HFFc6 (cell line): ENCODE measurements around the gene HSPB6. TPM values are rescaled to one million over a fixed set of nuclear protein-coding genes. Genes with fewer than 3 reads are reported as not detected.
A peak's percentile ranks its signal among the peaks of the same experiment; 100 is the strongest.
"Not testable (repeated sequence)": the region's sequence is repeated elsewhere in the genome, so short reads cannot be mapped to it uniquely, and the experiment has no call there.

ENCODE experiments used
- DNase-seq: peaks from one replicate; pipeline ENCODE4 v3.0.0-alpha.2; 2018
- H3K27ac Mint-ChIP-seq: 2 replicates; pipeline ENCODE4 v1.8.0; 2020; ENCODE audit warnings: mild to moderate bottlenecking, mixed read lengths
- H3K27me3 Mint-ChIP-seq: 2 replicates; pipeline ENCODE4 v1.8.0; 2021; ENCODE audit warnings: mild to moderate bottlenecking, moderate library complexity, mixed read lengths; ENCODE audit not compliant: insufficient read depth
- H3K36me3 Mint-ChIP-seq: 2 replicates; pipeline ENCODE4 v1.8.0; 2021; ENCODE audit warnings: low read depth, mixed read lengths
- H3K4me1 Mint-ChIP-seq: 2 replicates; pipeline ENCODE4 v1.8.0; 2020; ENCODE audit warnings: low read depth, mixed read lengths
- H3K4me3 Mint-ChIP-seq: 2 replicates; pipeline ENCODE4 v1.8.0; 2020; ENCODE audit warnings: mild to moderate bottlenecking, moderate library complexity, mixed read lengths
- H3K9me3 Mint-ChIP-seq: 2 replicates; pipeline ENCODE4 v1.8.0; 2020; ENCODE audit warnings: mild to moderate bottlenecking, mixed read lengths
- CTCF ChIP-seq: fragments of 200-600 bp; sonication (generic); IDR thresholded peaks from 2 replicates; pipeline ENCODE4 v1.5.0; 2021; ENCODE audit warnings: antibody characterized with exemption, mild to moderate bottlenecking
- total RNA-seq, 6 experiments: library from RNA; stranded (reverse); fragmentation: NEBNext Ultra II Directional; extraction: Animal tissue kit (Norgen Biotek cat#: 25700); gene quantifications; 2 replicates in 1 of 6; 3 replicates in 5 of 6; pipeline ENCODE4 v1.2.3, GENCODE V29; 2021

HSPB6 gene
- total RNA-seq, 6 experiments from 2014 or later = 37.0 to 122 (median 43.9) TPM

GRCh38 chr19:35727053-35727955, 29.5 kb downstream of the HSPB6 start:
- Mint-ChIP-seq H3K4me3 (no peak overlapping the region), H3K9me3 (no peaks in the 10 kb centered on the region), H3K4me1 (no peaks in the 10 kb centered on the region), H3K27me3 (peaks cover 2% of the 10 kb centered on the region; the same call in 1 of the 2 replicates), H3K27ac (no peak overlapping the region), H3K36me3 (peaks cover 12% of the 10 kb centered on the region)
- DNase-seq = no peak
- no peak for TF ChIP-seq CTCF

GRCh38 chr19:35725216-35725861, 31.5 kb downstream of the HSPB6 start:
- Mint-ChIP-seq H3K4me3 (no peak overlapping the region), H3K36me3 (peaks cover 10% of the 10 kb centered on the region), H3K9me3 (no peaks in the 10 kb centered on the region), H3K27me3 (peaks cover 2% of the 10 kb centered on the region; the same call in 1 of the 2 replicates), H3K4me1 (no peaks in the 10 kb centered on the region), H3K27ac (no peak overlapping the region)
- no peak for DNase-seq
- TF ChIP-seq CTCF = no peak

GRCh38 chr19:35724560-35724959, 32.3 kb downstream of the HSPB6 start:
- peaks cover 1% of the 10 kb centered on the region for H3K4me1 Mint-ChIP-seq
- H3K4me3 Mint-ChIP-seq = no peak overlapping the region
- peaks cover 8% of the 10 kb centered on the region; the same call in 1 of the 2 replicates for H3K36me3 Mint-ChIP-seq
- no peak for TF ChIP-seq CTCF
- DNase-seq = no peak
- H3K27me3 Mint-ChIP-seq = peaks cover 2% of the 10 kb centered on the region; the same call in 1 of the 2 replicates
- H3K27ac Mint-ChIP-seq = no peak overlapping the region
- no peaks in the 10 kb centered on the region for H3K9me3 Mint-ChIP-seq

- not testable (repeated sequence) for H3K36me3 Mint-ChIP-seq, DNase-seq, H3K27ac Mint-ChIP-seq, H3K27me3 Mint-ChIP-seq, H3K4me1 Mint-ChIP-seq, H3K4me3 Mint-ChIP-seq, H3K9me3 Mint-ChIP-seq
Measured at GRCh38 chr19:35724132-35724531, 32.7 kb downstream of the HSPB6 start.

GRCh38 chr19:35723671-35724070, 33.2 kb downstream of the HSPB6 start:
- H3K9me3 Mint-ChIP-seq = no peaks in the 10 kb centered on the region
- H3K4me1 Mint-ChIP-seq = peaks cover 9% of the 10 kb centered on the region
- no peak overlapping the region for H3K4me3 Mint-ChIP-seq
- DNase-seq = no peak
- TF ChIP-seq CTCF = no peak
- H3K36me3 Mint-ChIP-seq = peaks cover 8% of the 10 kb centered on the region; the same call in 1 of the 2 replicates
- peaks cover 2% of the 10 kb centered on the region; the same call in 1 of the 2 replicates for H3K27me3 Mint-ChIP-seq
- H3K27ac Mint-ChIP-seq = no peak overlapping the region

GRCh38 chr19:35722897-35723296, 33.9 kb downstream of the HSPB6 start:
- Mint-ChIP-seq H3K27me3 (peaks cover 2% of the 10 kb centered on the region; the same call in 1 of the 2 replicates), H3K4me3 (no peak overlapping the region), H3K9me3 (no peaks in the 10 kb centered on the region), H3K36me3 (peaks cover 8% of the 10 kb centered on the region; the same call in 1 of the 2 replicates), H3K4me1 (peaks cover 9% of the 10 kb centered on the region), H3K27ac (peak overlapping the region; percentile 49; the same call in 1 of the 2 replicates)
- TF ChIP-seq CTCF = no peak
- DNase-seq = no peak
